GM21576 (cell line): ENCODE data around the gene PJA1.

Source experiments
- ATAC-seq: cut with Tn5 transposase; IDR thresholded peaks from one replicate; pipeline ENCODE4 v1.9.1; 2021; ENCODE audit warnings: mild to moderate bottlenecking, moderate library complexity; ENCODE audit not compliant: unreplicated experiment

The PJA1 gene

DNA sequence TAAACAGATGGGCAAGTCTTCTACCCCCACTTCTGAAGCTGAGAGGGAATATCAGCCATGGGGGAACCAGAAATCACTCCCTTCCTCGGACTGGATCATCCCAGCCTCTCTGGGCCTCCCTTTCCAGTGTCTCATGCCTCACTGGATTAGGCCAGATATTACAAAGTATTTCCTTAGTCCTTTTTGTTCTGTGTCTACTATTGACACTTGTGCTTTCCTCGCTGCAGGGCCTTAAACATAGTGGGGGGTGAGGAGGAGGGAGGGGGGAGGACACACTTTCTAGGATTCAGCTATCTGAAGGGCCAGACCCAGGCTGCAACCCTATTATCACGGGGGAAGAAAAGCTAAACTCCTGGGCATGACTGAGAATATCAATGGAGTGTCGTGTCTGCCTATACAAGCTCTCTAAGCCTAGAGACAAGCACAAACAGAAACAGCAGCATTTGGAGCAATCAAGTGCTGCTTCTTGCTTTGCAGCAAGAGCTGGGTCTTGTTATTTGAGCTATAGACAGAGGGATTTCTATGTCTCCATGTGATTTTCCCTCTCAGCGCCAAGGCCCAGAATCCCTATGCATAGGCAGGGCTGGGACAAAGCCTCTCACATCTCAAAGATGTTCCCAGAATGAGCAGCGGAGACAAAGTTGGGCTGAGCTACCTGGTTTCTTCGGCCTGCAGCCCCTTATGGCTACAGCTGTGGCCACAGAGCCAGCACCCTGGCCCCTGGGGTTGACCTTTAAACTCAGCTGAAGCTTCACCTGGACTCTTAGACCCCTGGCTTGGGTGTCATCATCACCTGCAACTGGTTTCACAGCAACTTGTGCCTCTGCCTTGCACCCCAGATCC is 20.2 kb downstream of the PJA1 start:
- no peak for ATAC-seq

DNA sequence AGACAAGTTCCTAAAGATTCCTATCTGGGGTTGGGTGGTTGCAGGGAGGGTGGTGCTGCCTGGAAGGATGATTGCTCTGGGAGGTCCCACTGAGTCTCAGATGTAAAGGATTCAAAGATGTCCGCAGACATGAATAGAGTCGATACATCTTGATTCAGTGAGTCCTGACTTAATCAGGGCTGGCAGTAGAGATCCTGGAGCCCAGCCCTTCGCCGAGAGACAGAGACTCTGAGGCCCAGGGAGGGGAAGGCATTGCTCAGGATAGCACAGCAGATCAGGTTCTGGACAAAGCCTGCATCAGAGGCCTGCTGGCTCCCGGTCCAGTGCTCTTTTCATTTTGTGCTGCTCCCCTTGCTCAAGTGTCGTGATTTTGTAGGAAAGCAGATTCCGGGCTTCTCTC is 21.7 kb downstream of the PJA1 start:
- no peak for ATAC-seq

DNA sequence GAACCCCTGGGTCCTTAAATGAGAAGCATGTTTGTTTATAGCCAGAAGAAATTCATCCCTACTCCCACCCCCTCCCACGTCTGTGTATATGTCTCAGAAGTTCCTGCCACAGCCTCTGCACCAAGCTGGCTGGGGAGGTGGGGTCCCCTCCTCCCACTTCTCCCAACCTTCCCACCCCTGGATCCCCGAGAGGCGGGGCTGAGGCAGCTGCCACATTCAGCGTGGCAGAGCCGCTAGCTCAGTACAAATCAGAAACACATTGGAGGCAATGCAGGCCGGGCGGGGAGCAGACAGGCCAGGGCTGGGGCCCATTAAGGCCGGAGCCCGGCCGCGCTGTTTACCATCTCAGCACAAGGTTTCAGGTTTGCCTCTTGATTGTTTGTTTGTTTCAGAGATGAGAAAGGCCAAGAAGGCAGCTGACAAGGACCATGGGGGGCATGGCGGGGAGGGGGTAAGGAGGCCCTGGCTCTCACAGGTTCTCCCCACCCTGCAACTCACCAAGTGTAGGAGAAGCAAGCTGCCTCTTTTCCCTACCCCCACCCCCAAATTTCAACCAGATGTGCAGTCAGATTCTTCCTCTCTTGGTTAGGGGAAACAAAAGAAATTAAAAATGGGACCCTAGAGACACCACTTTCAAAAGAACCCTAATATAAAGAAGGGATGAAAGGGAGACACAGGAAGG is 22.3 kb downstream of the PJA1 start:
- no peak for ATAC-seq

DNA sequence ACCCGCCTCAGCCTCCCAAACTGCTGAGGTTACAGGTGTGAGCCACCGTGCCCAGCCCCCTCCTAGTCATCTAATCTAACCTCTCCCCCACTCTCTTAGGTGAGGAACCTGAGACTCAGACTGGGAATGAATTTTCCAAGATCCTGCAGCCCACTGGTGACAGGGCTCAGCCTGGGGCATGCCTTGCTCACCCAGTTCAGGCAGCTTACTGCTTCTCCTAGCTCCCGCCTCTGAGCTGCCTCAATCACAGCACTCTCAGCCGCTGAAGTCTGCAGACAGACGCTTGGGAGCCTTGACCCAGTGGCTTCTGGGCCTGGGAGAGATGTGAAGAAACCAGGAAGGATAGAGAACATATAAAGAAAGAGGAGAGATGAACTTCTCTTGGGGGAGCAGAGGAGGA is 24.4 kb downstream of the PJA1 start:
- no peak for ATAC-seq

DNA sequence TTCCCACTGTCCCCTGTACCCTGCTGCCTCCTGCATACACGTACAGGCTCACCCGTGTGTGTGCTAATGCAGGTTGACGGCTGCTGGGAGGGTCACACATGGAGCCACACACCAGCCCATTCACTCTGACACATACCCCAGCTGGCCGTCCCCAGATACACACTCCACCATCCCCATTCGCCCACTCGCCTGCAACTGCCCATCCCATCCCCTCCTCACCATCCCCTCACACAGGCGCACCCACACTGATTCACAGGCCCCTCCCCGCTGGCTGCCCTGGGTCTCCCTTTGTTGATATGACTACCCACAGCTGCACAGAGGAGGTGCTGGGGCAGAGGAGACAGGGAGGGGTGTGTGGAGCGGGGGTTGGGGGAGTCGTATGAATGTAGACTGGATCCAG is 25.7 kb downstream of the PJA1 start:
- ATAC-seq, result no peak

DNA sequence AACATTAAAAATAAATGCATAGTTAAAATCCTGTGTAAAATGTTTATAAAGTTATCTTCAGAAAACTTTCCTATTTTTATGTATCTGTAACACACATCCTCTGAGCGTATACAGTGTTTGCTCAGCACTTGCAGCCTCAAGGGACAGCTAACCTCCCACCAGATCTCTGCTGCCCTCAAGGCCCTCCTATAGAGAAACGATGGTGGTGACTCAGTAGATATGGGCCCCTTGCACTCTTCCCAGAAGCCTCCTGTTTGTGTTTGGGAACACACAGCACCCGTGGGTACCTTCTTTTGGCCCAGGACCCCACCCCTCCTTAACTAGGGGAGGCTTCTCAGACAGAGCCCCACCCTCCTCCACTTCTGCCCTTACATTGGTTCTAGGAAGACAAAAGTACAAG is 26.7 kb downstream of the PJA1 start:
- ATAC-seq, result no peak

DNA sequence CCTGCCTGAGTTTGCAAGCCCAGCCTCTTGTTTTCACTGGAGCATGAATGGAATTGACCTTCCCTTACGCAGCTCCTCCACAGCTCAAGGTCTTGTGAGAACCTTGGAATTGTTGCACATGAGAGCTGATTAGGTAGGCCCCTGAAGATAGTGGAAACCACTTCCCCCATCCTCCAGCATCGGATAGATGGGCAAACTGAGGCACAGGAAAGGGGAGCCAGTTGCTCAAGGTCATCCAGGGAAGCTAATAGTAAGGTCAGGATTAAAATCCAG is 27.2 kb downstream of the PJA1 start:
- no peak for ATAC-seq

DNA sequence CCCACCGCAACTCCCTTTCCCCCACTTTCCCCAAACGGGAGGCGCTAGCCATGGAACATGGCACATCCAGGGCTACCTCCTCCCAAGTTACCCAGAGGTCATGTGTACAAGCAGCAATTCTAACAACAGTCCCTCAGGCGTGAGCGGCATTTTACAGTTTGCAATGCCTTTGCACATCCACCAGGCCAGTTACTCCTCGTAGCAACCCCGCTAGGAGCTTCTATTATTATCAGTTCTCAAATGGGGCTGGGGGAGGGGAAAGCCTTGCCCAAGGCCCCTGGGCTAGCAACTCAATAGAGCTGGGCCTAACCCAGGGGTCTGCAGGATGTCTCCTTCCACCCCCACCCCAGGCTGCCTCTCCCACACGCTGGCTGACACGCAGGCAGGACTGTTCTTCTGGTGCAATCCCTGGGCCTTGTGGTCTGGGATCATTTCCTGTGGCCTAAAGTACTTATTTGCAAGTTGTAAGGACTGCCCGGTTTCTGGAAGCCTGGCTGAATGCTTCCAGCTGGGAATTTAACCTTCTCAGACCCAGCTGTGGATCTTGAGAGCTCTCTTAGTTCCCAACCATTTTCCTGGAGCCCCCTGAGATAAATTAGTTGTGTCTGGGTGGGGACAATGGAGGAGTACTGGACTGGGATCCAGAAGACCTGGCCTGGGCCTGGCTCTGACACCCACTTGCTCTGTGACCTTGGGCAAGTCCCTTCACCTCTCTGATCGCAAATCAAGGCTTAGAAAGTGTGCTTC is 27.7 kb downstream of the PJA1 start:
- ATAC-seq, result no peak

DNA sequence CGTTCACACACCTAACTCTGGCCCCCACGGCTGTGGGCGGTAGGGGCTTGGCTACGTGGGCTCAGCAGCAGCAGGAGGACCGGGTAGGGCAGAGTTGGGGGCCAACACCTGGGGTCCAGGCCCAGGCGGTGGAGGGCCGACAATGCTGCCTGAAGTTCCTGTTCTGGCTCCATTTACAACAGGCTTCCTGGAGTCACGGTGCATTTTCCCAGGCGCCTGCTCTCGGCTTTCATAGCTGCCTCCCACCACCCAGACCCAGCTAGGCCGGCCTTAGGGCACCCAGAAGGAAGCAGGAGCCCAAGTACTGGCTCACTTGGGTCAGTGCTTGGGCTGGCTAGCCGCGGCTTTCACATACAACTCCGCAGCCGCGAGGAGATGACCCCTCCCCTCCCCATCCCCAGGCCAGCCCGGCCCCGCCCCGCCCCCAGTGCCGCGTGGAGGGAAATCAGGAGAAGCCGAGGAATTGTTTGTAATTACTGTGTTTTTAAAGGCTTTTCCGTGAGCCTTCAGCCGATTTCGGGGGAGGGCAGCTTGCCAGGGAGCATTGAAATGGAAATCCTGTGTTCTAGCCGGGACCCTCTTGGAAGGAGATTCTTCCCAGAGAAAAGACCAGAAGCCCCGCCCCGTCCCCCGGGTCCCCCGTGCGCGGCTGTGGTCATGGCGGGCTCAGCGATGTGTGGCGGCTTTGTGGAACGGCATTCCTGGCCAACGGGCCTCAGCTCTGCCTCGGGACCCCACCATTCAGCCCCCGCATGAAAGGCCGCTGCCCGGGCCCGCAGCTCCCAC is 28.5 kb downstream of the PJA1 start:
- no peak for ATAC-seq

DNA sequence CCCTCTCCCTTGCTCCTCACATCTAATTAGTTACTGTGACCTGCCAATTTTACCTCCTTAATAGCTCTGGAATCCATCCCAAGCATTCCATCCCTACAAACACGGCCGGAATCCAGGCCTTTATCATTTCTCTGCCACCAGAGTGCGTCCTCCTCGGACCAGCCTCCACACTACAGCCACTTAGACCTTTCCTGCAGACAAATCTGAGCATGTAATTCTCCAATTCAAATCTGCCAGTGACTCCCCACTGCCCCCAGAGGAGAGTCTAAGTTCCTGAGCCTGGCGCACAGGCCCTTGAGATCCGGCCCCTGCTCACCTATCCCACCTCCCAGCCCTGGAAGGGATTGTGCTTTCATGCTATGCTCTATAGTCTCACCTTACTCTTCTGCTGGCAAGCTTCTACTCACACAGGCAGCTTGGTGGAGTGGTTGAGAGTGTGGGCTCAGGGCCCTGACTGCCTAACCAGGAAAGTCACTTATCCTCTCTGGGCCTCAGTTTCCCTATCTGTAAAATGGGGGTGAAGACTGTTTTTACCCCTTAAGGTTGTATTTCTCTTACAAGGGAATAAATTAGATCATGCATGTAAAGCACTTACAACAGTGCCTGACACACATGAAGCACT is 31.2 kb downstream of the PJA1 start:
- ATAC-seq, result no peak

DNA sequence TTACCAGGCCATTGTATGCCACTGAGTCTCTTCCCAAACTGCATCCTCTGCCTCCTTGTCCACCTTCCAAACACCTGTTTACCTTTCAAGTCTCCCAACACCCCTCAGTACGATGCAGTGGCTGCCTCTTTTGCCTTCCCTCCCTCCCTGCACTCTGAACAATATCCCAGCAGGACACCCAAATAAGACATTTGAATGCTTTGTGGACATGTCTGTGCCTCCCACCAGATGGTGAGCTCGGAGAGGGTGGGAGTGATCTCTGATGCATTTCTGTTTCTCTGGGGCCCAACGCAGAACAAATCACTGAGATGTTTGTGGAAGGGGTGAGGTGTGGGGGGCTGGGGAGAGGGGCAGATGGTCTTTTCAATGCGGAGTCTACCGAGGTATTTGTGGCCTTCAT is 33.4 kb downstream of the PJA1 start:
- no peak for ATAC-seq

DNA sequence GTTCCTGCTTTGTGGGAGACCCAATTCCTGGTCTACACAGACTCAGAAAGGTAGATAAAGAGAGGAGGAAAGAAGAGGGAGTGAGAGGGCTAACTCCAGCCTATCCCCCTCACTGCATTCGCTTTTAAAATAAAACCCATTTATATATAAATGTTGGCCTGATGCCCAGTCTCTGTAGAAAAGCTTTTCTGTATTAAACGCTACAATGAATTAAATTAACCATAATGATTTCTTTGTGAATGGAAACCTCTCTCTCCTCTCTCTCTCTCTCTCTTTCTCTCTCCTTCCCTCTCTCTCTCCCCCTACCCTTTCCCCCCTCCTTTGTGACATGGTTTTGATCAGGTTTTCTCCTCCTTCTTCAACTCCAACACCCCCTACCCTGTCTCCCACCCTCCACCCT is 34.8 kb downstream of the PJA1 start:
- ATAC-seq, result no peak

DNA sequence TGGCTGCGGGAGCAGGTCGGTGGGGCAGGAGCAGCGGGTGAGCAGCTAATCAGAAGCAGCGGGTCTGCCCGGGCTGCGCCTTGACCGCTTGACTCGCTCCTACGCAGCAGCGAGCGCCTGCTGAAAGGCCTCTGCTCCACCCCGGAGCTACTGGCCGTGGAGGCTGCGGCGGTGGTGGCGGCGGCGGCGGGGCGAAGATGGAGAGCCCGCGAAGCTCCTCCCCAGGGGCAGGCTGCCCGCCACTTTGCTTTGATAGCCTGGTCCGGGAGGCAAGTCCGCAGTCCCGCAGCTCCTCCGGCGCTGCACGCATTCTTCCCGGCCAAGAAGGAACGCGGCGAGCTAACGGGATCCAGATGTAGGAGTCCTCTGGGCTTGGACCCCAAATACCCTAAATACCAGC is 36.7 kb downstream of the PJA1 start:
- no peak for ATAC-seq

DNA sequence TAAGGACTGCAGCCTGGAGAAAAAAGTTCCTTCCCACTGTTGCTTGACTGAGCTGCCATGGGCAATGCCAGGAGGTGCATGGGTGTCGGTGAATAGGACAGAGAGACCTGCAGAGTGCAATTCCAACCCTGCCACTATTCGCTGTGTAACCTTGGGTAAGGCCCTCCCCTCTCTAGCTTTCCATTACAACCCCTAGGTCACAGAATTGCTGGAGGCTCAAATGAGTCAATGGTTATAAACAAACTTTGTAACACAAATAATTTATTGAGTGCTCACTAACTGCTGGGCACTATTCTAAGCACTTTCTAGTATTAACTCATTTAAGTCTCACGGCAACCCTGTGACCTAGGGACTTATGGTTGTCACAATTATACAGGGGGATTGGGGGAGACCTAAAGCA is 37.8 kb downstream of the PJA1 start:
- no peak for ATAC-seq

DNA sequence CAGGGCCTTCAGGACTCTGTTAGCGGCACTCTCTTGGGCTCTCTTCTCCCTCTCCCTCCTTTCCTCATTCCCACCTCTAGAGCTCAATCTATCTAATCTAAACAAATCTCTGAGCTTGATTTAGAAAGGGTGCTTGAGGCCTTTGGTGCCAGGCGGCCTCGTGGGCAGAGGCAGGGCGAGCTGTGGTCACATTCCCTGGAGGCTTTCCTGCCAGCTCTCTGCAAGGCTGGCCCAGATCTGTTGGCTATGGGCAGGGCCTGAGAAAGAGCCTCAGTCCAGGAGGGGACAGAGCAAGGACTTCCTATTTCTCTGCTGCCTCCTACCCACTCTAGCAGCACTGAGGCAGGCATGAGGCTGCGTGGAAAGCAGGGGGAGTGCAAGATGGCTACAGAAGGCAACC is 38.6 kb downstream of the PJA1 start:
- ATAC-seq, result no peak

DNA sequence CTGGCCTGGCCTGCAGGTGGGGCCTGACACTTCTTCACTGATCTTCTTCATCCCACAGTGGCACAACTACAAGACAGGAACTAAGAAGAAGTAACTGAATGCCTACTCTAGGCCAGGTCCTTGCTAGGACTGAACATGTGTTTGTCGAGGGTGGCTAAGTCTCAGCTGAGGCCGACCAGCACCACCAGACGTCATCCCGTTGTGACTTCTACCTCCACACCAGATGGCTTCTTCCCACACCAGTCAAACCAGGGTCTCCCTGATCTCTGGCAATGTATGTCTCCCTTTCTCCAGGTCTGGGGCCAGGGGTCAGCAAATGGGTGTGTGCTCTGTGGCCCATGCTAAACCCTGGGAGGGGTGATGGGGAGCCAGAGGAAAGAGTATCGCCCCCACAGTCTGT is 40.2 kb downstream of the PJA1 start:
- ATAC-seq, result no peak

DNA sequence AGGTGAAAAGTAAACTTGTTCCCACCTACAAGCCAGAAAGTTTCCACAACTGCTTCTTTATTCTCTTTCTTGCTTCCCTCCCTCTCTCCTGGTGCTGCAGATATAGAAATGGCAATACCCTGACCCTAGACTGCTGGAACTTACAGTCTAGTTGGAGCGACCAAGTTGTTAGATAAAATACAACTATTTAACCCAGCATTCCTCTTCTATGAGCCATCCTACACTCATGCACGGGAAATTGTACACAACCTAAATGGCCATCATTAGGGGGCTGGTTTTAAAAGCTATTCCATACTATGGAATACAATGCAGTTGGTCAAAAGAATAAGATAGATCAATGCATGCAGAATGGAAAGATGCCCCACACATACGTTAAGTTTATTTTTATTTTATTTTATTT is 41.1 kb downstream of the PJA1 start:
- no peak for ATAC-seq

DNA sequence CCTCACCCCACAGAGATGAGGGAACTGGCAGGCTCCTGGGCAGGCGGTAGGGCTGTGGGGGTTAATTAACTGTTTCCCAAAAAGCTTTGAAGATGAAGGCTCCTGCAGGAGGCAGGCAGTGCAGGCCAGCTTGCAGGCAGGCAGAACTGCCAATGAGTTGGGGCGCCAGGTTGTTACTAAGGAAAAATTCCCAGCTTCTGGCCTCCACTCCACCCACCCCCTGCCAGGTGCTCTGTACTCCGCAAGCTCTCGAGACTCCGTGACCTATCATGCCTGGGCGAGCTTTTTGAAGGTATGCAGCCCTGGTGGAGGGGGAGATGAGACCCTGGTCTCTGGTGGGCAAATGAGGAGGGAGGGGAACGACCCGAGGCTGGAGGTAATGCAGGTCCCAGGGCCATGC is 41.8 kb downstream of the PJA1 start:
- no peak for ATAC-seq

DNA sequence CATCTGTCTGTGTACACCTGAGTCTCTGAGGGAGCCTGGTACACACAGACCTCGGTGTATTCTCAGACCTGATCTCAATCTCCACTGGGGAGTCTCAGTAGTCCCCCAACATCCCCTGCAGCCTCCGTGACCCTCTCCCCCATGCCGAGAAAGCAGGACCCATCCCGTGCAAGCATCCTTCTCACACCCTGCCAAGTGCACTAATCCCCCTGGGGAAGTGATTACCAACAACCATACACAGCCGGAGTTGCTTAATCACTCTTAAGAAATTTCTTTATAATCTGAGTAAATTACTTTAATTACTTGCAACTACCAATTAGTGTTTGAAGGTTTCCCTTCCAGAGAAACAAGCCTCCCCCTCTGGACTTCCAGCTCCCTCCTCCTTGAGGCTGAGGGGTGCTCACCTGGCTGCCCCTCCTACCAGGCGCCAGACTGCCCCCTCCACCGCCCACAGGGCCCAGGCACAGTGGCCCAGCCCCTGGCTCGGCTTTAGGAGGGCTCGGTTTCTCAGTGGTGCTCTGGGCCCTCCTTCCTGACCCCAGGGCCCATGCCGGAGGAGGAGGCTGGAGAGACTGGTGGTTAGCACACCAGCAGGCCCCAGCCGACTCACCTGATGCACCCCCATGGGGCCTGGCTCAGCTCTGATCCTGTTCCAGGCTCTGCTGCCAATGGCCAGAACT is 43.8 kb downstream of the PJA1 start:
- ATAC-seq, result no peak

DNA sequence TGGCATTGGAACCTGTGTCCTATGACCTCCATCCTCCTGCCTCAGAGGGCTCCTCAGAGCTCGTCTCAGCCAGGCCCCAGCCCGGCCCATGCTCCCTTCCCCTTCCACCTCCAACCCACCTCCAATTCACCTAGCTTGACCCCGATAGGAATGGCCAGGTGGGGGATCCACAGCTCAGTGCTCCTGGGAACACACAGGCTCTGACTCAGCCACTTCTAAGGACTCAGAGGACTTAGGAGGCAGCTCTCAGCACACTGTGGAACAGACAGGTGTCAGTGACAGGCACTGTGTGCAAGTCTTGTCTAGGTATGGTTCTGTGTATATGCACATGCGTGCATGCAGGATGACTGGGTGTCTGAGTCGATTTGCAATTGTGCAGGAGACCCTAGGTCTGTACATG is 44.8 kb downstream of the PJA1 start:
- no peak for ATAC-seq
